Tibial nerve (tissue), 4 donors: ENCODE measurements around the gene LRIT1.

Experiments used
- EP300 ChIP-seq, 2 donors: sonication (generic); formaldehyde crosslinking; IDR thresholded peaks; one replicate each; pipeline ENCODE4 v1.6.1; 2017; ENCODE audit warnings: antibody characterized with exemption in 2 of 2, mild to moderate bottlenecking in 1 of 2
- POLR2A ChIP-seq, 2 donors: fragments of 450-650 bp; IDR thresholded peaks; one replicate each; pipeline ENCODE4 v1.6.1; 2017; ENCODE audit warnings: antibody characterized with exemption in 2 of 2, mild to moderate bottlenecking in 2 of 2, moderate library complexity in 2 of 2
- TF ChIP-seq, protein P1 (sequence below), 5 experiments: fragments of 200-600 bp in 3 of 5; fragments of 450-650 bp in 2 of 5; sonication (generic) in 3 of 5; IDR thresholded peaks; one replicate each; pipeline ENCODE4 v1.5.1; 2016 to 2019; ENCODE audit warnings: antibody characterized with exemption in 5 of 5, mild to moderate bottlenecking in 3 of 5, moderate library complexity in 2 of 5

DNA sequence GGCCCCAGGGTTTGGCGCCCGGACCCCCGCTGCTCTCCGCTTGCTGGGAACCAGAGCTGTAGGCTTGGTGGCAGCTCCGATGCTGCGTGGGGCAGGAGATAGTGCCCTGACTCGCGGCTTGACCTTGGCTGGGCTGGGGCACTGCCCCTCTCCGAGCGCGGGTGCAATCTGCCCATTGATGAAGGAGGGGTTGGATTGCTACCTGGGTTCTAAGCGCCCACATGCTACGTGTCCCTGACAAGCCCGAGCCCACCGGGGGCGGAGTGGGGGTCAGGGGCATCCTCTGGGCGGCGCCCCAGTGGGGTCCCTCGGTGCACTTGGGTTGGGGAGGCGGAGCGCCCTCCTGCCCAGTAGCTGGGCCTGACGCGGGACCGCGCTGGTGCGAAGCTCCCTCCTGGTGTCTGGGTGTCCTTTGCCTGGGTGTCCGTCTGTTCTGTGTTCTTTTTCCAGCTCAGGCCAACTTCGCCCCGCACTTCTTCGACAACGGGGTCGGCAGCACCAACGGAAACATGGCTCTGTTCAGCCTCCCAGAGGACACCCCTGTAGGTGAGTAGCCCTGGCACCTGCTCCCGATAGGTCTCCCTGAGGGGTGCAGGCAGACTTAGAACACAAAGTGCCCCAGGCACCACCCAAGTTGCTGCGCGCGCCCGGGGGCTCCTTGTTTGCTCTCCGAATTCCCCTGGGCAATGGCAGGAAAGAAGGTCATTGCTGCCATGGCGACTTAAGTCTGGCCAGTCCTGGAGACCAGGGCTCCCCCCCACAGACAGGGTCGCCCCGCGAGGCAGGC lies 46.1 kb downstream of the LRIT1 start:
- TF ChIP-seq POLR2A (IDR thresholded peaks at IDR 0.05) = no peak
- TF ChIP-seq, protein P1, sequence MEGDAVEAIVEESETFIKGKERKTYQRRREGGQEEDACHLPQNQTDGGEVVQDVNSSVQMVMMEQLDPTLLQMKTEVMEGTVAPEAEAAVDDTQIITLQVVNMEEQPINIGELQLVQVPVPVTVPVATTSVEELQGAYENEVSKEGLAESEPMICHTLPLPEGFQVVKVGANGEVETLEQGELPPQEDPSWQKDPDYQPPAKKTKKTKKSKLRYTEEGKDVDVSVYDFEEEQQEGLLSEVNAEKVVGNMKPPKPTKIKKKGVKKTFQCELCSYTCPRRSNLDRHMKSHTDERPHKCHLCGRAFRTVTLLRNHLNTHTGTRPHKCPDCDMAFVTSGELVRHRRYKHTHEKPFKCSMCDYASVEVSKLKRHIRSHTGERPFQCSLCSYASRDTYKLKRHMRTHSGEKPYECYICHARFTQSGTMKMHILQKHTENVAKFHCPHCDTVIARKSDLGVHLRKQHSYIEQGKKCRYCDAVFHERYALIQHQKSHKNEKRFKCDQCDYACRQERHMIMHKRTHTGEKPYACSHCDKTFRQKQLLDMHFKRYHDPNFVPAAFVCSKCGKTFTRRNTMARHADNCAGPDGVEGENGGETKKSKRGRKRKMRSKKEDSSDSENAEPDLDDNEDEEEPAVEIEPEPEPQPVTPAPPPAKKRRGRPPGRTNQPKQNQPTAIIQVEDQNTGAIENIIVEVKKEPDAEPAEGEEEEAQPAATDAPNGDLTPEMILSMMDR (IDR thresholded peaks at IDR 0.05) = no peak
- TF ChIP-seq EP300 (IDR thresholded peaks at IDR 0.05) = no peak
